Suppressor macrophage (primary cell): ENCODE data around the gene ZNF385B.
"Not testable (repeated sequence)": the region's sequence is repeated elsewhere in the genome, so short reads cannot be mapped to it uniquely, and the experiment has no call there.

Experiments
- DNase-seq, 4 experiments: peaks; one replicate each; pipeline ENCODE4 v3.0.0-alpha.2; 2020 to 2022

ZNF385B gene

GRCh38 chr2:179800776-179801175 is 60.6 kb downstream of the ZNF385B start:
- no peak for DNase-seq

DNA sequence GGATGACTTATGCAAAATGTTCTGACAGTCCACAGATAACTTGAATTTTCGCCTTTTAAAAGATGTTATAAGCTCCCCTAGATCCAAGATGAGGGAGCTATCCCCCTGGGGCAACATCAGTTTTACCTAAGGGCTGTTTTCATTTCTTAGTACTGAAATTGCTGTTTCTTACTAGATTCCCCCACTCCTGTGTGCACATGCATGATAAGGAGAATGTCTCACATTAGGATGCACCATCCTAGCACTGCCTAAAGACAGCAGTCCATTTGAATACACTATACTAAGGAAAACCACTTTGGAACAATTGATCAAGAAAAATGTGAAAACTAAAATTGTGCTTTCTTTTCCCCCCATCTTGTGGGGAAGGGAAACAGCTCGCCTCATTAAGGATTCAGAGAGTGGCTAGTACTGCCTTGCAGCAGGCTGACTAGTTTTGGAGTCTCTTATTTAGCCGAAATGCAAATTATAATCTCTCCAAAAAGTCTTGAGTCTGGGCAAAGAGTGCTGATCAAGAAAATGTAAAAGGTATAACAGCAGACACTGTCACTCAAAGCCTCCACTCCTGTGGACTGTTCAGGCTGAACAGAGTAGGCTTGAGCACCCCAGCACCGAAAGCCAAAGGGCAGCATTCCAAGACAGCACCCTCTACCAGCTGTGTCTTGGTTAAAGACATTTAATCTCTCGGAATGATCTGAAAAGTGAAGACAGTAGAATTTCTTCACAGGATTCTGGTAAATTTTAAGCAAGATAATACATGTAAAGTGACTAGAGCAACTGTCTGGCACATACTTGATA is 65.0 kb downstream of the ZNF385B start:
- no peak for DNase-seq

DNA sequence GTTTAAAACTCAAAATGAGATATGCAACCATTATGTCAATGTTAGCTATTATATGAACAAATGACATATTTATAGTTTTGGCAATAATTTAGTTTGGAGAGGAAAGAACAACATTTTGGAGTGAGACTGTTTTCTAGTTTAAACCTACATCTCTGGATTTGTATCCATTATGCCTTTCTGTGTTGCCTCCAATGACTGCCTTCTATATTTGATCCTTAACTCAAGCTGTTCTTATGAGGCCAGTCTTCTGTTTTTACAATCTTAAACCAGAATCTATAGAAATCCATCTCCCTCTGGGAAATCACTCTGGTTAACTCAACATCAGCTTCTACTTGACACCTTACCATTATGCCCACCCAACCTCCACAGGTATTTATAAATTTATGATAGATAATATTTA is 67.5 kb downstream of the ZNF385B start:
- no peak for DNase-seq

- no peak for DNase-seq
These were observed 68.2 kb downstream of the ZNF385B start for GRCh38 chr2:179793238-179793637.

GRCh38 chr2:179790235-179791217 is 70.9 kb downstream of the ZNF385B start:
- DNase-seq, result no peak

DNA sequence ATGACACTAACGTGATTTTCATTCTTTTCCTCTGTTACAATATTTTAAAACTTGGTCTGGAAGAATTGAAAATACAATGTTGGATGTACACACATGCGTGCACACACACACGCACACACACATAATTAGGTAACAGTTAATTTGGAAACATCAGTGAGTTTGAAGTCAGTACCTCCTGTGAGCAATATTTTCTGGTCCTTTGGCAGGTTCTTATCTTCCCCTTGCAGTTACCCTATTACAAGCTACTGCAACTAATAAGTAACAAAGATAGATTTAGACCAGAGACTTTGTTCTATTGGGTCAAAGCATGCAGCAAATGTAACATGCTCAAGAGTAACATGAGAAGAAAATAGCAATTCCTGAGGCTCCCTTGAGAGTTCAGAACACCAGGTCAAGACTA is 73.3 kb downstream of the ZNF385B start:
- DNase-seq, result no peak

- no peak for DNase-seq
These were observed 73.8 kb downstream of the ZNF385B start for GRCh38 chr2:179787601-179788000.

DNA sequence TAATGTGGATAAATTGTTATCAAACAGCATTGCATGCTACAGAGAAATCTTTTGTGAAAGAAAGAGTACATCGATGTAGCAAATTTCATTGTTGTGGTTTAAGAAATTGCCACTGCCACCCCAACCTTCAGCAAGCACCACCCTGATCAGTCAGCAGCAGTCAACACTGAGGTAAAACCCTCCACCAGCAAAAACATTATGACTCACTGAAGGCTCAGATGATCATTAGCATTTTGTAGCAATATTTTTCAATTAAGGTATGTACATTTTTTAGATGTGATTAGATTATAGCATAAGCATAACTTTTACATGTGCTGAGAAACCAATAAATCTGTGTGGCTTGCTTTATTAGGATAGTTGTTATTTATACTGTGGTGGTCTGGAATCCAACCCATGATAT is 75.5 kb downstream of the ZNF385B start:
- no peak for DNase-seq

DNA sequence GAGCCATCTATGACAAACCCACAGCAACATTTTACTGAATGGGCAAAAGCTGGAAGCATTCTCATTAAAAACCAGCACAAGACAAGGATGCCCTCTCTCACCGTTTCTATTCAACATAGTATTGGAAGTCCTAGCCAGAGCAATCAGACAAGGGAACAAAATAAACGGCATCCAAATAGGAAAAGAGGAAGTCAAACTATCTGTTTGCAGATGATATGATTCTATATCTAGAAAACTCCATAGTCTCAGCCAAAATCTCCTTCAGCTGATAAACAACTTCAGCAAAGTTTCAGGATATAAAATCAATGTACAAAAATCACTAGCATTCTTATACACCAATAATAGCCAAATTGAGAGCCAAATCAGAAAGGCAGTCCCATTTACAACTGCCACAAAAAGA is 79.1 kb downstream of the ZNF385B start:
- DNase-seq, result not testable (repeated sequence)

- DNase-seq, result no peak
These were observed 87.4 kb downstream of the ZNF385B start for GRCh38 chr2:179773986-179774385.

GRCh38 chr2:179772346-179772745 is 89.1 kb downstream of the ZNF385B start:
- no peak for DNase-seq

DNA sequence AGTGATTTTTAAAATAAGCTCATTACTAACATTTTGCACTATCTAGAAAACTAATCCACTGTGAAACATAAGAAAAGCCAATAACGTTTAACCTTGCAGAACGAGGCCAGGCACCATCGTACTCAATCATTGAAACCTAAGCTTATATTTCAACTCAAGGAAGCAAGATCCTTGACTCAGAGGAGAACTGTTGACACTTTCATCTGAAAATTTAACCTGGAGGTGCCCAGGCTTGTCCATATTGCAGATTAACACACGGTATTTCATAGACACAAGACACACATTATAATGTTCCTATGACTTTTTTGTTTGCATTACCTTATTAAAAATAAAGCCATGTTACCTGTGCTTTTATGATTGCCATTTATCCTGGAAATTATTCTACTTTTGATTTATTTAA is 89.6 kb downstream of the ZNF385B start:
- no peak for DNase-seq

GRCh38 chr2:179770029-179770428 is 91.4 kb downstream of the ZNF385B start:
- DNase-seq, result no peak

DNA sequence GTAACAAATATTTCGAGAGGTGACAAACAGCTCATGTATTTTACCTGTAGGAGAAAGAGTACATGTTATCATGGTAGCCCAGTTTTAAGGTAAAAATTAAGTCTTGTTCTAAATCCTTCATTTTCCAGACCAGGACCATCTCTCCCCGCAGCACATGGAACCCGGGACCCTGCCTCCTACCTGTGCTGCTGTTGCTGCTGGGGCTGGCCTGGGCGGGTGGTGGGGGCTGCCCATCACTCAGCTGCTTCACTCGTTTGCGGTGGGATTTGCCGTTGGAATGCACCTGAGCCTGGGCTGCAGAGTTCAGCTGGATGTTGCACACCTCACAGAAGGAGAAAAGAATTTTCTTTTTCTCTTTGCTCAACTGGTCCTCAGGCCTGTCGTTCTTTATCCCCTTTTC is 92.1 kb downstream of the ZNF385B start:
- DNase-seq, result no peak

GRCh38 chr2:179768765-179769164 is 92.6 kb downstream of the ZNF385B start:
- DNase-seq, result no peak

DNA sequence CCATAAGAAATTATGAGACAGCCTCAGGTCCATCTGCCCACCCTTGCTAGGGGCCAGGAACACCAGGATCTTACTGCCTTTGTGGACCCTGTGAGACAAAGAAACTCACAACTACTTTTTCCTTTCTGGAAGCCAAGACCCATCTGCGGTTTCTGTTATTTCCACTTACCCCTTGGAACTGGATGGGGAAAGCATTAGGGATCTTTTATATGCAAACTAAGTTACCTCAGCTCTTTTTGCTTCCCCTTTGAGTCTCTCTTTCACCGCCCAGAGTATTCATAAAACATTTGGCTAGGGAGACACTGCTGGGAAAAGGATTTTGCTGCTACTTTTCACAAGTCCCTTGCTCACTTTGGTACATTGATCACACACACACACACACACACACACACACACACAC is 95.7 kb downstream of the ZNF385B start:
- no peak for DNase-seq

DNA sequence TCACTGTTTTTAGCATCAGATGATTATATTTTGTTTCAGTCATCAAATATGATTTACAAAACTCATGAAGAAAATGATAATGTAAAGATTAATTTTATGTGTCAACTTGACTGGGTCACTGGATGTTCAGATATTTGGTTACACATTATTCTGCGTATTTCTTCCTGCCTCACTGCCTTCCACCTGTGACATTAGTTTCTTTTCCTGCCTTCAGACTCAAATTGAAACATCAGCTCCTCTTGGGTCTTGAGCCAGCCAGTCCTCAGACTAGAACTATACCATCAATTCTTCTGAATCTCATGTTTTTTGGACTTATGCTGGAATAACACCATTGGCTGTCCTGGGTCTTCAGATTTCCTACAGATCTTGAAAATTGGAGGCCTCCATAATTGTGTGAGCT is 96.7 kb downstream of the ZNF385B start:
- no peak for DNase-seq

DNA sequence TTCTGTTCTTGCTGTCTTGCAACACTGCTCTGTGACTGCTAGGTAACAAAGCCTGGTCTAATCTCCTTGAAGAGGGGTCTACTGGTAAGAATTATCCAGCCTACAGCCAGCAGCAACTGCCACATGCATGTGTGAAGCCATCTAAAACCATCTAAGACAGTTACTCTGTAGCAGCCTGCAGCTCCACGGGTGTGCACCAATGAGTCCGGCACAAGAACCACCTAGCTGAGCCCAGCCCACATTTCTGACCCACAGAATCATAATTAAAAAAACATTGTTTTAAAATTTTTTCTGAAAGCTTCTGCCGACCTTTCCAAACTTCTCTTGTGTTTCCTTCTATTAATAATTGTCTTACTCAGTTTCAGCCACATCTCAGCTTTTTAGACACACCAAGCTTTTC is 102.8 kb downstream of the ZNF385B start:
- DNase-seq, result no peak

DNA sequence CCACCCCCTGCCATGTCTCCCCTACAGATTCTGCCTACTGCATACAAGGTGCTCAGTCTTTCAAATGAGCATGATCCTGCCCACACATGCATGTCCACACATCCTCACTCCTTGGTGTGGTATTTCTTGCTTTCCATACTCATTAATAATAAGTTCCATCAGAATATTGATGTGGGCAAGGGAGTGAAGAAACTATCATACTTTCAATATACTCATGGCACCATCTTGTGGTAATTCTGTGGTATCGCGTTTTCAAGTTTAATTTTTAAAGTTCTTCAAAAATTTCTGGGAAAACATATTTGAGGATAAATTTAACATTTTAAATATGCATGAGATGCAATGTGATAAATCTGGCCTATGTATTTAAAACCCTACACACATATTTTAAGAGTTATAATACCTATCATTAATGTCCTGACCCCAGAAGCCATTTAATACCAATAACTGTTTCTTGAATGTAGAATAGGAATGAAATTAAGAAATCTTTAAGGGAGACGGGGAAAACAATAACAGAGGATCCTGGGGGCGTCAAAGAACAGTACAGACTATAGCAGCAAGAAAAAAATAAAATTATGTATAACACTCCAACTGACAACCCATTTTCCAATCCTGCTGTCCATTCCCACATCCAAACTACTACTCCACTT is 110.1 kb downstream of the ZNF385B start:
- peak in 3 of 4 experiments; percentile 1 to 43 (median 32) for DNase-seq

DNA sequence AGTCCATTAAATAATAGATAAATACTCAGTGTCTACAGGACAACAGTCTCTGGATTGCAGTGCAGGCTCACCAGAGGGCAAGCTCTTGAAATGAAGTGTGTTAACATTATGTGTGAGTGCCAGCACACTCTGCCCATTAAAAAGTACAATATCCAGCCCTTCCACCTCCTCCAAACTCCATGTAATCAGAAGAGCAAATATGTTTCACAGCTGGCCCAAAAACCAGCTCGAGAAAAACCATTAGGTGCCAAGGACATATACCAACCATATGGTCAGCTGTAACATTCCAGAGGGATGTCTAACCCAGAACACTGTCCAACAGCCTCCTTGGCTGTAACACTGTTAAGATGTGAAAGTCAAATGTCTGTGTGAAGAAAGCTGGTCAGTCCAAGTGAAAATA is 112.2 kb downstream of the ZNF385B start:
- no peak for DNase-seq

- DNase-seq, result no peak
These were observed 114.4 kb downstream of the ZNF385B start for GRCh38 chr2:179746981-179747380.

GRCh38 chr2:179745635-179746256 is 115.7 kb downstream of the ZNF385B start:
- DNase-seq, result no peak

- DNase-seq, result no peak
These were observed 117.0 kb downstream of the ZNF385B start for GRCh38 chr2:179744401-179744800.
